ENCODE results near the gene ZDHHC22. TPM values are rescaled to one million over a fixed set of nuclear protein-coding genes. Genes with fewer than 3 reads are reported as not detected.

Gene ZDHHC22
- total RNA-seq, 4 donors from 2014 or later, result not detected

DNA sequence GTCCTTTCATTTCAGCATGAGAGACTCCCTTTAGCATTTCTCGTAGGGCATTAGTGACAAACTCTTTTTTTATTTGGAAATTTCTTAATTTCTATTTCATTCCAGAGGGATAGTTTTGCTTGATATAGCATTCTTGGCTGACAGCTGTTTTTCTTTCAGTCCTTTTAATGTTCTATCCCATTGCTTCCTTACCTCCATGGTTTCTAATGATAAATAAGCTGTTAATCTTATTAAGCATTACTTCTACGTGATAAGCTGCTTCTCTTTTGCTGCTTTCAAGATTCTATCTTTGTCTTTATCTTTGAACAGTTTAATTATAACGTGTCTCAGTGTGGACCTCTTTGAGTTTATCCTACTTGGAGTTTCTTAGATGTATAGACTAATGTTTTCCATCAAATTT is 28.5 kb upstream of the ZDHHC22 start:
- no peaks in the 10 kb centered on the region for H3K4me1 ChIP-seq
- no peak for DNase-seq (ENCODE audit: low spot score in 2 of 2)
- H3K36me3 ChIP-seq, result no peaks in the 10 kb centered on the region
- WGBS, 2 donors, result 67% methylated on average over 3 of the region's 3 CpGs
- H3K27ac ChIP-seq, result no peak overlapping the region
- H3K27me3 ChIP-seq, result no peaks in the 10 kb centered on the region
- TF ChIP-seq EP300 (IDR thresholded peaks at IDR 0.05), result no peak
- no peak for TF ChIP-seq POLR2A (IDR thresholded peaks at IDR 0.05)
- no peak for TF ChIP-seq CTCF (IDR thresholded peaks at IDR 0.05)
- H3K9me3 ChIP-seq, result peaks cover 0 to 22% (median 4%) of the 10 kb centered on the region in 4 donors
- H3K4me3 ChIP-seq, result no peak overlapping the region

GRCh38 chr14:77161011-77161410 is 19.4 kb upstream of the ZDHHC22 start:
- H3K36me3 ChIP-seq, result no peaks in the 10 kb centered on the region
- no peak overlapping the region for H3K27ac ChIP-seq
- WGBS, 2 donors, result 74 to 78% methylated on average over 4 of the region's 4 CpGs
- no peak for DNase-seq (ENCODE audit: low spot score in 2 of 2)
- H3K4me1 ChIP-seq, result peaks cover 0 to 11% (median 0%) of the 10 kb centered on the region in 4 donors
- H3K27me3 ChIP-seq, result peaks cover 0 to 32% of the 10 kb centered on the region in 2 donors
- H3K9me3 ChIP-seq, result no peaks in the 10 kb centered on the region
- H3K4me3 ChIP-seq, result no peak overlapping the region
- TF ChIP-seq POLR2A (IDR thresholded peaks at IDR 0.05), result no peak
- no peak for TF ChIP-seq CTCF (IDR thresholded peaks at IDR 0.05)
- no peak for TF ChIP-seq EP300 (IDR thresholded peaks at IDR 0.05)

GRCh38 chr14:77158882-77159255 is 17.3 kb upstream of the ZDHHC22 start:
- 52 to 61% methylated on average over 2 of the region's 2 CpGs for WGBS, 2 donors
- H3K27me3 ChIP-seq, result peaks cover 0 to 49% of the 10 kb centered on the region in 2 donors
- H3K4me1 ChIP-seq, result peaks cover 0 to 11% (median 0%) of the 10 kb centered on the region in 4 donors
- H3K4me3 ChIP-seq, result no peak overlapping the region
- H3K9me3 ChIP-seq, result no peaks in the 10 kb centered on the region
- no peak for TF ChIP-seq EP300 (IDR thresholded peaks at IDR 0.05)
- TF ChIP-seq CTCF (IDR thresholded peaks at IDR 0.05), result no peak
- no peak for TF ChIP-seq POLR2A (IDR thresholded peaks at IDR 0.05)
- no peaks in the 10 kb centered on the region for H3K36me3 ChIP-seq
- no peak for DNase-seq (ENCODE audit: low spot score in 2 of 2)
- no peak overlapping the region for H3K27ac ChIP-seq

DNA sequence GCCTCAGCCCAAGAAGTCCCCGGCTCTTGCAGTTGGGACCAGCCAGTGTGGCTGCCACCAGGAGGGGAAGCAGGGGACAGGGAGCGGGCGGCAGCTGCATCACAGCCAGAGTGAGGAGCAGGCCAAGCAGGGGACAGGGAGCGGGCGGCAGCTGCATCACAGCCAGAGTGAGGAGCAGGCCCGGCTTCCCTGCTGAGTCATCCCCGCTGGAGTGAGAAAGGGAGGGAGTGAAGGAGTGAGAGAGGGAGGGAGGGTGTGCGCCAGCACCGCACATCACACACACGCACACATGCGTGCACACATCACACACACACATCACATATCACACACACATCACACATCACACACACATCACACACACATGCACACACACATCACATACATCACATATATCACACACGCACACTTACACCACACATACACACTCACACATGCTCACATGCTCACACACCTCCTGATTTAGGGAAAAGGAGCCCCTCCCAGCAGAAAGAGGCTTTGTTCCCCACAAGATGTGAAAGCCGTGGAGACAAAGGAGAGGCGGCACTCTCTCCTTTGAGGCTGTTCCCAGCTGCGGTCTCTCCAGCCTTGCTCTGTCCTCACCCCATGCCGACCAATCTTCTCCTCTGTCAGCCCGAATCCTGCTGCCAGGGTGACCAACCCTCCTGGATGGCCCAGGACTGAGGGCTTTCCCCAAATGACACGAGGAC is 16.7 kb upstream of the ZDHHC22 start:
- WGBS, 2 donors, result 19 to 20% methylated on average over 17 to 18 of the region's 18 CpGs
- no peak for DNase-seq (ENCODE audit: low spot score in 2 of 2)
- Histone ChIP-seq H3K4me1 (peaks cover 0 to 11% (median 0%) of the 10 kb centered on the region in 4 donors), H3K4me3 (no peak overlapping the region), H3K27ac (no peak overlapping the region), H3K27me3 (peaks cover 0 to 54% of the 10 kb centered on the region in 2 donors), H3K9me3 (no peaks in the 10 kb centered on the region), H3K36me3 (no peaks in the 10 kb centered on the region)
- TF ChIP-seq CTCF (IDR thresholded peaks at IDR 0.05) (no peak), POLR2A (IDR thresholded peaks at IDR 0.05) (no peak), EP300 (IDR thresholded peaks at IDR 0.05) (no peak)

GRCh38 chr14:77157740-77158139 is 16.1 kb upstream of the ZDHHC22 start:
- Histone ChIP-seq H3K27ac (no peak overlapping the region), H3K4me1 (peaks cover 0 to 11% (median 0%) of the 10 kb centered on the region in 4 donors), H3K4me3 (no peak overlapping the region), H3K36me3 (no peaks in the 10 kb centered on the region), H3K9me3 (no peaks in the 10 kb centered on the region), H3K27me3 (peaks cover 0 to 60% of the 10 kb centered on the region in 2 donors)
- DNase-seq (ENCODE audit: low spot score in 2 of 2), result no peak
- TF ChIP-seq EP300 (IDR thresholded peaks at IDR 0.05), result no peak
- no peak for TF ChIP-seq CTCF (IDR thresholded peaks at IDR 0.05)
- TF ChIP-seq POLR2A (IDR thresholded peaks at IDR 0.05), result no peak
- 45 to 53% methylated on average over 11 of the region's 11 CpGs for WGBS, 2 donors
